Astrocyte of the cerebellum (primary cell): ENCODE results near the gene FSD1.

Experiments used
- DNase-seq: peaks from one replicate; pipeline ENCODE4 v3.0.0-alpha.2; 2011; ENCODE audit warnings: low read depth
- H3K4me3 ChIP-seq: 2 replicates; pipeline ENCODE4 v1.5.1; 2011; ENCODE audit warnings: mild to moderate bottlenecking, low read depth, low read length, moderate library complexity
- in situ Hi-C: cut with HindIII; loops from 2 replicates; pipeline ENCODE4 v1.10.0; 2017; ENCODE audit warnings: low sequenced_read_pairs
- TF ChIP-seq, protein P1 (sequence below): IDR thresholded peaks from 2 replicates; pipeline ENCODE4 v1.5.1; 2012; ENCODE audit warnings: low read length, low read depth, moderate library complexity, mild to moderate bottlenecking; ENCODE audit errors: missing control alignments

The FSD1 gene

DNA sequence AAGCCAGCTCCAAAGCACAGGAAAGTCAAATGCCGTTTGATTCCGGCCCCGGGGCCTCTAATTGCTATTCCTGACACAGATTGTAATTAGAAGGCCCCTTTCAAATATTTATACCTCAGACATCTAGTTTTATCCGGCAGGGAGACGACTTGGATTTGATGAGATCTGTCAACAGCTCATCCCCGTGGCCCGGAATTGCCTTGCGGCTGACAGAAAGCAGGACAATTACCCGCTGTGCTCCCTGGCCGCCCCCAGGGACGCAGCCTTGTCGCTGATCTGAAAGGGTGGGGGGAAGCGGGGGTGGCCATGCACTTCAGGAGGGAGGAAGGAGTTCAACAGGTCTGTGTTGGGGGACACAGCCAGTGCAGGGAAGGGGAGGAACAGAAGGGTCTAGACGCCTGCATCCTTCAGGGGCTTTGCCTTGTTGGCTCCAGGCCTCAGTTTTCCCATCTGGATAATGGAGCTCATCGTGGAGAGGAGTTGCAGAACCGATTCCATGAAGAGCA lies 27.2 kb upstream of the FSD1 start:
- no peak for DNase-seq
- H3K4me3 ChIP-seq, result no peak overlapping the region
- TF ChIP-seq, protein P1, sequence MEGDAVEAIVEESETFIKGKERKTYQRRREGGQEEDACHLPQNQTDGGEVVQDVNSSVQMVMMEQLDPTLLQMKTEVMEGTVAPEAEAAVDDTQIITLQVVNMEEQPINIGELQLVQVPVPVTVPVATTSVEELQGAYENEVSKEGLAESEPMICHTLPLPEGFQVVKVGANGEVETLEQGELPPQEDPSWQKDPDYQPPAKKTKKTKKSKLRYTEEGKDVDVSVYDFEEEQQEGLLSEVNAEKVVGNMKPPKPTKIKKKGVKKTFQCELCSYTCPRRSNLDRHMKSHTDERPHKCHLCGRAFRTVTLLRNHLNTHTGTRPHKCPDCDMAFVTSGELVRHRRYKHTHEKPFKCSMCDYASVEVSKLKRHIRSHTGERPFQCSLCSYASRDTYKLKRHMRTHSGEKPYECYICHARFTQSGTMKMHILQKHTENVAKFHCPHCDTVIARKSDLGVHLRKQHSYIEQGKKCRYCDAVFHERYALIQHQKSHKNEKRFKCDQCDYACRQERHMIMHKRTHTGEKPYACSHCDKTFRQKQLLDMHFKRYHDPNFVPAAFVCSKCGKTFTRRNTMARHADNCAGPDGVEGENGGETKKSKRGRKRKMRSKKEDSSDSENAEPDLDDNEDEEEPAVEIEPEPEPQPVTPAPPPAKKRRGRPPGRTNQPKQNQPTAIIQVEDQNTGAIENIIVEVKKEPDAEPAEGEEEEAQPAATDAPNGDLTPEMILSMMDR, result no peak
- in situ Hi-C loops, result no loop called here

DNA sequence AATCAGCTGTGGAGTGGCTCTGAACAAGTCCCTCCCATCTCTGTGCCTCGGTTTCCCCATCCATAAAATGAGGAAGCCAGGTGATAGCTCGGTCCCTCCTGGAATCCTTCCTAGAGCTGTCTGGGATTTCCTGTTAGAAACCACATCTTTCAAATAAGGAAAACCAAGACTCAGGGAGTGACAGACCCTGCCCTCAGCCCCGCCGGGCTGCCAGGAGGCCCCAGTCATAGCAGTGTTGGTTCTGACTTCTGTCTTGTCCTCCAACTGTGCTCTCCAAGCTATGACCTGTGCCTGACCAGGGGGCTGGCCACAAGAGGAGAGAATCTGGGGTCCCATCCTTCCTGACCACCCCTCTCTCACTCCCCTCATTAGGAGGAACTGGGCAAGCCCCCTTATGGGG lies 26.4 kb upstream of the FSD1 start:
- DNase-seq, result no peak
- in situ Hi-C loops, result no loop called here
- H3K4me3 ChIP-seq, result no peak overlapping the region
- TF ChIP-seq, protein P1, result no peak

DNA sequence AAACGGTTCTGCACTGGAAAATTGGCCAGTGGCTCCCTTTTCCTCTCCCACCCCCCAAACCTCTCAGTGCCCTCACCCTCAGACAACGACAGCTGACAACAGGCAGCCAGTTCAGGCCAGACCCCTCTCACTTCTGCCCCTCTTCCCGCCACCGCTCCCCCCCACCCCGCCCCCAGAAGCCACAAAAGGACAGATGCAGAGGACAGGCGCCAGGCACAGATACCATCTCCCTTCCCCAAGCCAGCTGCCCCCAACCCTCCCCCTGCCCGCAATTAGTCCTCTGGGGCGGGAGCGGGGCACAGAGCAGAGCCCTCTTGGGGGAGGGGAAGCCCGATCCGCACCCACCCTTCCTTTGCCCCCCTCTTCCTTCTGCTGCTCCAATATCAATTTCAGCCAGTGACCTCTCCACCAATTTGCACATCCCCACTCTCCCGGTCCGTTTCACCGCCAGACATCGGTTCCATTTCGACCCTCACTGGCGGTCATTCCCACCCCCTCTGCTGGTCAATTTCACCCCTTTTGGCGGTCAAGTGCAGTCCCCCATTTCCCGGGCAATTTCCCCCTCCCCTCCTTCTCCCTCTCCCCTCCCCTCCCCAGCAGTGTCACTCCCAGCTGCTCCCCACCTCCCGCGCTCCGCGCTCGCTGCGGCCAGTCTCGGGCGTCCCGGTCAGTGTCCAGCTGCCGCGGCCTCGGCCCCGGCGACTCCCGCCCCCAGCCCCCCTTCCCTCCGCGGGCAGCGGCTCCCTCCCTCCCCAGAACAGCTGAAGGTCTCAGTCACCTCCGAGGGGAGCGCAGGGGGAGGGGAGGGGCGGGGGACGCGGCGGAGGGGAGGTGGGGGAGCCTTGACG lies 25.8 kb upstream of the FSD1 start, which contains the start of gene SHD:
SHD (plus strand) TSS at position 848 of the 848 bp plus-strand sequence. CDS start 798 bp downstream, outside the sequence.
- DNase-seq, result no peak
- peak within 1 kb of the TSS; percentile 23 for H3K4me3 ChIP-seq
- in situ Hi-C loops, result no loop called here
- TF ChIP-seq, protein P1, result no peak

DNA sequence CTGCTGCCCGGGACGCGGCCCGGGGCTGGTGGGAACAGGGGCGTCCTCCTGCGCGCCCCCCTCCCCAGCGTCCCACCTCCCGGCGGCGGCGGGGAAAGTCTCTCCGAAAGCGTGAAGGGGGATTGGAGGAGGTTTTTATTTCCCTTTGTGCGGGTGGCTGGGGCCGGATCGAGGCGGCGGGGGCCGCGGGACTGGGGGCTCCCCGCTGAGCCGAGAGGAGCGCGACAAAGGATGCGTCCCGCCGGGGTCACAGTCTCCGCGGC lies 25.2 kb upstream of the FSD1 start:
- TF ChIP-seq, protein P1, result no peak
- no peak for DNase-seq
- H3K4me3 ChIP-seq, result peak overlapping the region; percentile 23
- in situ Hi-C loops, result no loop called here

DNA sequence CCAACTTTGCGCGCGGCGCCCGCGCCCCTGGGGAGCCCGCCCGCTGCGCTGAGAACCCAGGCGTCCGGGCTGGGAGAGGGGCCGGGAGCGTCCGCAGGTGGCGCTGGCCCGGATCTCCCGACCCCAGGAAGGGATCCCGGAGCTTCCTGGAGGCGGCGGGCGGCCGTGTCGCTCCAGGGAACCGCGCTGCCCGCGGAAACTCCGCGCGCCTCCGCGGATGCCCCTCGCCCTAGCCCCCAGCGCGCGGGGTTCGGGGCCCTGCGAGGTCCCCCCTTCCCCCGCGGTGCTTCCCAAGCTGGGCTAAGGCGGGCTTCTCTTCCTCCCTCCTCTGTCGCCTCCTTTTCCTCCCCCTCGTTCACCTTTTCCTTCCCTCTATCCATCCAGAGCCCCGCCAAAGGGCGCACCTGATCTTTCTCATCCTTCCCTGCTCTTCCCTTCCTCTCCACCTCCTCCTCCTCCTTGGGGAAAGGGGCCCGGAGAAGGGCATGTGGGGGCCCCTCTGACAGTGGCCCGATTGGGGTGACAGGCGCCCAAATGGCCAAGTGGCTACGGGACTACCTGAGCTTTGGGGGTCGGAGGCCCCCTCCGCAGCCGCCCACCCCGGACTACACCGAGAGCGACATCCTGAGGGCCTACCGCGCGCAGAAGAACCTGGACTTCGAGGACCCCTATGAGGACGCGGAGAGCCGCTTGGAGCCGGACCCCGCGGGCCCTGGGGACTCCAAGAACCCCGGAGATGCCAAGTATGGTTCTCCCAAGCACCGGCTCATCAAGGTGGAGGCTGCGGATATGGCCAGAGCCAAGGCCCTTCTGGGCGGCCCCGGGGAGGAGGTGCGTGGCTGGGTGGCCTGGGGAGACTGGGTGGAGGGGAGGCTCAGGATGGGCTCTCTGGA lies 24.6 kb upstream of the FSD1 start:
- DNase-seq, result no peak
- in situ Hi-C loops, result no loop called here
- H3K4me3 ChIP-seq, result peak overlapping the region; percentile 23
- TF ChIP-seq, protein P1, result no peak

DNA sequence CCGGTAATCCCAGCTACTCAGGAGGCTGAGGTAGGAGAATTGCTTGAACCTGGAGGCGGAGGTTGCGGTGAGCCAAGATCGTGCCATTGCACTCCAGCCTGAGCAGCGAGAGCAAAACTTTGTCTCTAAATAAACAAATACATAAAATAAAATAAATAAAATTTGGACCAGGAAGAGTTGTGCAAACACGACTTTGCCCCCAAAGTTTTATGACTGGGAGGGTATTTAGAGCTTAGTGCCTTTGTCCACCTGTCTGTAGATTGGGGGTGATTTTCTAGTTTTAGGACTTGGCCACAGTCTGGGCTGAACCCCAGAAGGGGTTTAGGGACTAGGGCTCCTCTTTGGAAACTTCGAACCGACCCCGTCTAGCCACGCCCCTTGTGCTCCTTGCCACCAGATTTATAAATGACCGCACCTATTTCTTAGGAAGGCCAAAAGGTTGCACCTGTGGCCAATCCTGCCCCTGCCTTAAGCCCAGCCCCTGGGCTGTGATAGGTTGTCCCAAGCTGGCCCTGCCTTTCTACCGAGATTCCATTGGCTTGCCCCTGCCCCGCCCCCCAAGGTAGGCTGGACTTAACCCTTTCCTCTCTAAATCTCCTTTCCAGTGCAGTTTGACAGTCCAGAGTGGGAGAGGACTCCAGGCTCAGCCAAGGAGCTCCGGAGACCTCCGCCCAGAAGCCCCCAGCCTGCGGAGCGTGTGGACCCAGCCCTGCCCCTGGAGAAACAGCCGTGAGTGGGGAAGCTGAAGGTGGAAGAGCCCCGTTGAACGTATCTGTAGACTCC lies 20.0 kb upstream of the FSD1 start:
- TF ChIP-seq, protein P1, result no peak
- no peak overlapping the region for H3K4me3 ChIP-seq
- DNase-seq, result no peak
- in situ Hi-C loops, result no loop called here
